MM.1S (cell line): ENCODE results near the gene TMEM44.

ENCODE experiments used
- DNase-seq: peaks from one replicate; pipeline ENCODE4 v3.0.0-alpha.2; 2015
- H2AFZ ChIP-seq: fragments of 300-600 bp; sonication (generic); 2 replicates; pipeline ENCODE4 v1.6.0; 2016; ENCODE audit warnings: antibody characterized with exemption, low read length
- H3F3A ChIP-seq: fragments of 300-600 bp; sonication (generic); 2 replicates; pipeline ENCODE4 v1.6.1; 2016; ENCODE audit warnings: mild to moderate bottlenecking, antibody characterized with exemption, low read length, moderate library complexity, mixed read lengths; ENCODE audit not compliant: insufficient read depth
- H3K27ac ChIP-seq: fragments of 300-600 bp; sonication (generic); 2 replicates; pipeline ENCODE4 v1.5.1; 2016; ENCODE audit warnings: mild to moderate bottlenecking, low read length
- H3K27me3 ChIP-seq: fragments of 300-600 bp; sonication (generic); replicated peaks from 2 replicates; pipeline ENCODE4 v1.6.0; 2016; ENCODE audit warnings: low read length; ENCODE audit not compliant: insufficient read depth
- H3K36me3 ChIP-seq: fragments of 300-600 bp; sonication (generic); replicated peaks from 2 replicates; pipeline ENCODE4 v1.6.1; 2016; ENCODE audit warnings: mild to moderate bottlenecking, low read length, mixed read lengths; ENCODE audit not compliant: insufficient read depth
- H3K4me1 ChIP-seq: fragments of 300-600 bp; sonication (generic); 2 replicates; pipeline ENCODE4 v1.6.1; 2016; ENCODE audit warnings: low read length, mixed read lengths
- H3K4me2 ChIP-seq: fragments of 300-600 bp; sonication (generic); 2 replicates; pipeline ENCODE4 v1.6.0; 2016; ENCODE audit warnings: low read depth, low read length
- H3K4me3 ChIP-seq: fragments of 300-600 bp; sonication (generic); 2 replicates; pipeline ENCODE4 v1.5.1; 2016; ENCODE audit warnings: low read length, mixed read lengths
- H3K79me2 ChIP-seq: fragments of 300-600 bp; sonication (generic); 2 replicates; pipeline ENCODE4 v1.6.1; 2016; ENCODE audit warnings: mixed run types, low read length, mixed read lengths
- H3K9ac ChIP-seq: fragments of 300-600 bp; sonication (generic); 2 replicates; pipeline ENCODE4 v1.6.1; 2016; ENCODE audit warnings: low read length, mixed read lengths
- H3K9me2 ChIP-seq: fragments of 300-600 bp; sonication (generic); replicated peaks from 2 replicates; pipeline ENCODE4 v1.6.1; 2016; ENCODE audit warnings: mild to moderate bottlenecking, low read length, mixed read lengths; ENCODE audit not compliant: insufficient read depth
- H3K9me3 ChIP-seq: fragments of 300-600 bp; sonication (generic); replicated peaks from 2 replicates; pipeline ENCODE4 v1.6.1; 2016; ENCODE audit warnings: mild to moderate bottlenecking, low read length, mixed read lengths; ENCODE audit not compliant: insufficient read depth
- H4K20me1 ChIP-seq: fragments of 300-600 bp; sonication (generic); 2 replicates; pipeline ENCODE4 v1.6.1; 2016; ENCODE audit warnings: mild to moderate bottlenecking, low read length, moderate library complexity, mixed read lengths; ENCODE audit not compliant: insufficient read depth
- CTCF ChIP-seq: fragments of 300-600 bp; sonication (generic); IDR thresholded peaks from 2 replicates; pipeline ENCODE4 v1.5.1; 2016; ENCODE audit warnings: antibody characterized with exemption, low read length, mixed read lengths
- EZH2 ChIP-seq: fragments of 300-600 bp; sonication (generic); optimal IDR thresholded peaks from 2 replicates; pipeline ENCODE3; 2017; ENCODE audit warnings: low read depth, mild to moderate bottlenecking, antibody characterized with exemption, low read length, mixed read lengths
- EZH2phosphoT487 ChIP-seq: fragments of 300-600 bp; sonication (generic); IDR thresholded peaks from 2 replicates; pipeline ENCODE4 v1.6.1; 2018; ENCODE audit warnings: antibody characterized with exemption, low read length

The TMEM44 gene

GRCh38 chr3:194588236-194588635, 45.0 kb downstream of the TMEM44 start:
- Histone ChIP-seq H4K20me1 (no peaks in the 10 kb centered on the region), H3K9me2 (no peaks in the 10 kb centered on the region), H3K36me3 (no peaks in the 10 kb centered on the region), H3K9me3 (no peaks in the 10 kb centered on the region), H3K4me3 (no peak overlapping the region), H2AFZ (no peak overlapping the region), H3K4me2 (no peak overlapping the region), H3K4me1 (peaks cover 8% of the 10 kb centered on the region; the same call in 1 of the 2 replicates), H3K27ac (no peak overlapping the region), H3F3A (no peaks in the 10 kb centered on the region), H3K27me3 (no peaks in the 10 kb centered on the region), H3K9ac (no peak overlapping the region), H3K79me2 (peaks cover 12% of the 10 kb centered on the region)
- DNase-seq, result no peak
- no peak for TF ChIP-seq EZH2
- no peak for TF ChIP-seq EZH2phosphoT487
- TF ChIP-seq CTCF, result no peak

- no peaks in the 10 kb centered on the region for H3F3A ChIP-seq
- DNase-seq, result no peak
- H3K4me3 ChIP-seq, result no peak overlapping the region
- no peaks in the 10 kb centered on the region for H3K9me2 ChIP-seq
- H3K36me3 ChIP-seq, result no peaks in the 10 kb centered on the region
- no peak overlapping the region for H3K9ac ChIP-seq
- no peak overlapping the region for H2AFZ ChIP-seq
- H3K27me3 ChIP-seq, result no peaks in the 10 kb centered on the region
- H3K4me1 ChIP-seq, result peaks cover 10% of the 10 kb centered on the region; the same call in 1 of the 2 replicates
- no peaks in the 10 kb centered on the region for H3K9me3 ChIP-seq
- no peaks in the 10 kb centered on the region for H4K20me1 ChIP-seq
- H3K79me2 ChIP-seq, result peaks cover 12% of the 10 kb centered on the region
- no peak overlapping the region for H3K4me2 ChIP-seq
- H3K27ac ChIP-seq, result no peak overlapping the region
- TF ChIP-seq EZH2 (no peak), CTCF (no peak), EZH2phosphoT487 (no peak)
Observed at GRCh38 chr3:194587438-194587931, 45.7 kb downstream of the TMEM44 start.

GRCh38 chr3:194586836-194587235, 46.4 kb downstream of the TMEM44 start:
- Histone ChIP-seq H2AFZ (no peak overlapping the region), H3K36me3 (no peaks in the 10 kb centered on the region), H4K20me1 (no peaks in the 10 kb centered on the region), H3F3A (no peaks in the 10 kb centered on the region), H3K9me2 (no peaks in the 10 kb centered on the region), H3K79me2 (peaks cover 12% of the 10 kb centered on the region), H3K27ac (no peak overlapping the region), H3K4me2 (no peak overlapping the region), H3K4me3 (no peak overlapping the region), H3K9ac (no peak overlapping the region), H3K4me1 (peaks cover 10% of the 10 kb centered on the region; the same call in 1 of the 2 replicates), H3K9me3 (no peaks in the 10 kb centered on the region), H3K27me3 (no peaks in the 10 kb centered on the region)
- DNase-seq, result no peak
- TF ChIP-seq EZH2 (no peak), EZH2phosphoT487 (no peak), CTCF (no peak)
